ENCODE measurements around the gene LIMCH1. TPM values are rescaled to one million over a fixed set of nuclear protein-coding genes. Genes with fewer than 3 reads are reported as not detected.

Gene LIMCH1
- polyA plus RNA-seq, 1 of the 3 experiments (the other 2 are of a cell fraction), result 1.2 TPM

- H3K27ac ChIP-seq (ENCODE audit: low read depth in 2 of 2, low read length in 1 of 2), result no peak overlapping the region
- no peaks in the 10 kb centered on the region for H3F3A ChIP-seq (replicated peaks; ENCODE audit: insufficient read depth)
- H2AFZ ChIP-seq (ENCODE audit: low read depth), result no peak overlapping the region
- no peaks in the 10 kb centered on the region for H3K9me3 ChIP-seq
- H3K27me3 ChIP-seq (ENCODE audit: insufficient read depth), result no peaks in the 10 kb centered on the region
- no peak for DNase-seq
- H3K4me3 ChIP-seq (ENCODE audit: low read depth in 2 of 2, low read length in 1 of 2), result no peak overlapping the region
- H3K79me2 ChIP-seq (ENCODE audit: insufficient read depth), result no peaks in the 10 kb centered on the region
- 66% methylated on average over 11 of the region's 11 CpGs for WGBS (ENCODE audit: low lambda C conversion rate)
- ChIA-PET CTCF (interaction anchor here (1.9 kb wide), 1 partner anchor 11 kb away, joined by 6 read pairs; no protein-coding TSS in a partner anchor), POLR2A (interaction anchor here (0.6 kb wide), 1 partner anchor 363 kb away, joined by 3 read pairs; no protein-coding TSS in a partner anchor)
- H3K9ac ChIP-seq, result no peak overlapping the region
- peaks cover 0 to 11% of the 10 kb centered on the region in 2 experiments; a peak in 1 of 4 replicates for H3K4me1 ChIP-seq (ENCODE audit: control insufficient read depth in 1 of 2, insufficient read depth in 2 of 2, low read depth in 1 of 2, low read length in 1 of 2)
- no peaks in the 10 kb centered on the region for H3K9me2 ChIP-seq
- H3K4me2 ChIP-seq, result no peak overlapping the region
- H4K20me1 ChIP-seq (ENCODE audit: insufficient read depth), result no peaks in the 10 kb centered on the region
- TF ChIP-seq NRF1 (IDR thresholded peaks at IDR 0.05; ENCODE audit: low read depth, low read length) (no peak), ELF1 (IDR thresholded peaks at IDR 0.05) (no peak), EP300 (IDR thresholded peaks at IDR 0.05; ENCODE audit: borderline replicate concordance in 1 of 2, low read depth in 1 of 2, low read length in 1 of 2) (no peak), SMC3 (IDR thresholded peaks at IDR 0.05; ENCODE audit: low read depth, low read length) (no peak), TAF1 (IDR thresholded peaks at IDR 0.05; ENCODE audit: borderline replicate concordance, low read depth, low read length) (no peak), ZBTB33 (IDR thresholded peaks at IDR 0.05; ENCODE audit: borderline replicate concordance, low read depth) (no peak), YY1 (IDR thresholded peaks at IDR 0.05; ENCODE audit: low read depth) (no peak), POLR2AphosphoS5 (IDR thresholded peaks at IDR 0.05; ENCODE audit: low read depth, low read length) (no peak), RCOR1 (IDR thresholded peaks at IDR 0.05; ENCODE audit: low read length) (no peak), RAD21 (IDR thresholded peaks at IDR 0.05; ENCODE audit: low read length) (no peak), NFIC (IDR thresholded peaks at IDR 0.05; ENCODE audit: borderline replicate concordance) (no peak), FOXJ3 (CRISPR knock-in tag; IDR thresholded peaks at IDR 0.05) (no peak), TCF12 (IDR thresholded peaks at IDR 0.05) (no peak)
- TF ChIP-seq, protein P1, sequence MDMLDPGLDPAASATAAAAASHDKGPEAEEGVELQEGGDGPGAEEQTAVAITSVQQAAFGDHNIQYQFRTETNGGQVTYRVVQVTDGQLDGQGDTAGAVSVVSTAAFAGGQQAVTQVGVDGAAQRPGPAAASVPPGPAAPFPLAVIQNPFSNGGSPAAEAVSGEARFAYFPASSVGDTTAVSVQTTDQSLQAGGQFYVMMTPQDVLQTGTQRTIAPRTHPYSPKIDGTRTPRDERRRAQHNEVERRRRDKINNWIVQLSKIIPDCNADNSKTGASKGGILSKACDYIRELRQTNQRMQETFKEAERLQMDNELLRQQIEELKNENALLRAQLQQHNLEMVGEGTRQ (IDR thresholded peaks at IDR 0.05; ENCODE audit: borderline replicate concordance, low read depth, low read length), result no peak
- no peaks in the 10 kb centered on the region for H3K36me3 ChIP-seq (replicated peaks in 1 of 2; ENCODE audit: control insufficient read depth in 1 of 2, insufficient read depth in 2 of 2, low read length in 1 of 2)
Observed at GRCh38 chr4:41632481-41633073, 94.6 kb downstream of the LIMCH1 start.

DNA sequence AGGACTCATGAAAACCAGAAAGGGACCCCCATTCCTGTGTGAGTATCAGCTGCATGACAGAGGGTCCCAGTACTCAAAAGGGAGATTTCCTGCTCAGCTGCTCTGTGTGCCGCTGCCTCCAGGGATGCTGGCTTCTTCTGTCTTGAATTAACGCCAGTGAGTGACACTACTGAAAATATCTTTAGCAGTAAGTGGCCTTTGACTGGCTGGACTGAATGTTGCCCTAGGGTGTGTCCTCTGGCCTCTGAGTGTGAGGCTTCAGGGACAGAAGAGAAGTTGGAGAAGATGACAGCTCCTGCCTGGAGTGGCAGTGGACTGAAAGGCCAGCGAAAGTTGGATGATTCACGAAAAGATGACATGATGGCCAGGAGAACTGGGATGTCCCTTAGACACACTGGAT is 95.4 kb downstream of the LIMCH1 start:
- no peaks in the 10 kb centered on the region for H4K20me1 ChIP-seq (ENCODE audit: insufficient read depth)
- no peak overlapping the region for H3K9ac ChIP-seq
- TF ChIP-seq CTCF (IDR thresholded peaks at IDR 0.05), result no peak
- no peak for TF ChIP-seq NFIC (IDR thresholded peaks at IDR 0.05; ENCODE audit: borderline replicate concordance)
- TF ChIP-seq, protein P1 (IDR thresholded peaks at IDR 0.05; ENCODE audit: borderline replicate concordance, low read depth, low read length), result no peak
- TF ChIP-seq POLR2AphosphoS5 (IDR thresholded peaks at IDR 0.05; ENCODE audit: low read depth, low read length), result no peak
- TF ChIP-seq MXI1 (IDR thresholded peaks at IDR 0.05; ENCODE audit: low read depth, low read length), result no peak
- no peak for TF ChIP-seq MEF2A (IDR thresholded peaks at IDR 0.05; ENCODE audit: borderline replicate concordance, low read depth)
- TF ChIP-seq RAD21 (IDR thresholded peaks at IDR 0.05; ENCODE audit: low read length), result no peak
- no peak for TF ChIP-seq TAF1 (IDR thresholded peaks at IDR 0.05; ENCODE audit: borderline replicate concordance, low read depth, low read length)
- no peak for TF ChIP-seq IRF3 (IDR thresholded peaks at IDR 0.05; ENCODE audit: low read depth, low read length)
- TF ChIP-seq MAX (IDR thresholded peaks at IDR 0.05; ENCODE audit: low read depth), result no peak
- TF ChIP-seq SIN3A (IDR thresholded peaks at IDR 0.05; ENCODE audit: borderline replicate concordance, low read depth, low read length), result no peak

More for the DNA sequence above, 95.4 kb downstream of the LIMCH1 start:
- Histone ChIP-seq H3K27me3 (ENCODE audit: insufficient read depth) (no peaks in the 10 kb centered on the region), H2AFZ (ENCODE audit: low read depth) (no peak overlapping the region), H3K4me2 (no peak overlapping the region), H3K4me3 (ENCODE audit: low read depth in 2 of 2, low read length in 1 of 2) (no peak overlapping the region), H3K9me3 (no peaks in the 10 kb centered on the region), H3K4me1 (ENCODE audit: control insufficient read depth in 1 of 2, insufficient read depth in 2 of 2, low read depth in 1 of 2, low read length in 1 of 2) (peaks cover 0 to 11% of the 10 kb centered on the region in 2 experiments; a peak in 2 of 4 replicates), H3K9me2 (no peaks in the 10 kb centered on the region), H3K36me3 (replicated peaks in 1 of 2; ENCODE audit: control insufficient read depth in 1 of 2, insufficient read depth in 2 of 2, low read length in 1 of 2) (no peaks in the 10 kb centered on the region), H3K27ac (ENCODE audit: low read depth in 2 of 2, low read length in 1 of 2) (no peak overlapping the region; a peak in 1 of 4 replicates), H3K79me2 (ENCODE audit: insufficient read depth) (no peaks in the 10 kb centered on the region), H3F3A (replicated peaks; ENCODE audit: insufficient read depth) (no peaks in the 10 kb centered on the region)
- WGBS (ENCODE audit: low lambda C conversion rate), result 61% methylated on average over 2 of the region's 4 CpGs
- DNase-seq, result no peak
- ChIA-PET CTCF (interaction anchor here (1.0 to 1.9 kb wide), 2 partner anchors 10 to 28 kb away, joined by 5 to 6 read pairs; no protein-coding TSS in a partner anchor), POLR2A (interaction anchor here (0.6 kb wide), 1 partner anchor 364 kb away, joined by 3 read pairs; no protein-coding TSS in a partner anchor)
